Keratinocyte (primary cell): Measurements from ENCODE around the gene TBCD. TPM values are rescaled to one million over a fixed set of nuclear protein-coding genes. Genes with fewer than 3 reads are reported as not detected.

Experiments used
- DNase-seq: peaks from one replicate; pipeline ENCODE4 v3.0.0-alpha.2; 2011; ENCODE audit warnings: low read depth, missing footprints, low spot score
- FAIRE-seq: peaks from 2 replicates; lab custom pipeline; 2011; peaks lifted over from hg19 to GRCh38; lab: Jason Lieb, UNC
- H2AFZ ChIP-seq: 2 replicates; pipeline ENCODE4 v1.6.0; 2012; ENCODE audit warnings: low read length, control low read depth, inconsistent platforms; ENCODE audit not compliant: control insufficient read depth
- H3K27ac ChIP-seq: 2 replicates; pipeline ENCODE4 v1.5.1; 2011; ENCODE audit warnings: low read length; ENCODE audit not compliant: control insufficient read depth, insufficient read depth
- H3K27me3 ChIP-seq: 3 replicates; pipeline ENCODE4 v1.6.0; 2011; ENCODE audit warnings: low read length; ENCODE audit not compliant: control insufficient read depth, insufficient read depth; ENCODE audit errors: extremely low read depth
- H3K36me3 ChIP-seq, 2 experiments: 2 replicates in 1 of 2; 3 replicates in 1 of 2; pipeline ENCODE4 v1.5.1; 2011; ENCODE audit warnings: low read length in 2 of 2, mild to moderate bottlenecking in 1 of 2; ENCODE audit not compliant: control insufficient read depth in 2 of 2, insufficient read depth in 2 of 2; ENCODE audit errors: extremely low read depth in 1 of 2
- H3K4me1 ChIP-seq: 3 replicates; pipeline ENCODE4 v1.5.1; 2011; ENCODE audit warnings: low read length; ENCODE audit not compliant: control insufficient read depth, insufficient read depth; ENCODE audit errors: extremely low read depth
- H3K4me2 ChIP-seq: 3 replicates; pipeline ENCODE4 v1.6.0; 2011; ENCODE audit warnings: low read depth, low read length; ENCODE audit not compliant: control insufficient read depth, insufficient read depth; ENCODE audit errors: extremely low read depth
- H3K4me3 ChIP-seq, 3 experiments: fragments of 200-600 bp in 1 of 3; sonication (generic) in 1 of 3; 2 replicates in 2 of 3; 3 replicates in 1 of 3; pipeline ENCODE4 v1.5.1; 2011 to 2016; ENCODE audit warnings: low read length in 3 of 3, mild to moderate bottlenecking in 3 of 3, control low read depth in 2 of 3, inconsistent platforms in 1 of 3, low read depth in 1 of 3, mixed read lengths in 1 of 3, mixed run types in 1 of 3, moderate library complexity in 1 of 3; ENCODE audit not compliant: control insufficient read depth in 2 of 3, insufficient read depth in 2 of 3; ENCODE audit errors: extremely low read depth in 1 of 3
- H3K79me2 ChIP-seq: 2 replicates; pipeline ENCODE4 v1.6.0; 2012; ENCODE audit warnings: low read length; ENCODE audit not compliant: control insufficient read depth, insufficient read depth
- H3K9ac ChIP-seq: 3 replicates; pipeline ENCODE4 v1.6.0; 2011; ENCODE audit warnings: low read length; ENCODE audit not compliant: control insufficient read depth, insufficient read depth; ENCODE audit errors: extremely low read depth
- H3K9me1 ChIP-seq: 3 replicates; pipeline ENCODE4 v1.6.0; 2011; ENCODE audit warnings: low read length; ENCODE audit not compliant: control insufficient read depth, insufficient read depth; ENCODE audit errors: extremely low read depth
- H3K9me3 ChIP-seq: 2 replicates; pipeline ENCODE4 v1.5.1; 2012; ENCODE audit warnings: low read depth, low read length; ENCODE audit not compliant: control insufficient read depth
- H4K20me1 ChIP-seq: 3 replicates; pipeline ENCODE4 v1.6.0; 2011; ENCODE audit warnings: low read length; ENCODE audit not compliant: control insufficient read depth, insufficient read depth; ENCODE audit errors: extremely low read depth
- EZH2 ChIP-seq: IDR thresholded peaks from one replicate; pipeline ENCODE4 v1.6.1; 2012; ENCODE audit warnings: inconsistent platforms, mild to moderate bottlenecking, low read length, moderate library complexity
- dilution Hi-C: fragments of 300-500 bp; cut with MboI; formaldehyde crosslinking; loops from one replicate; pipeline ENCODE4 v1.7.0; 2020; ENCODE audit warnings: low sequenced_read_pairs; ENCODE audit not compliant: extremely low pct_ligation_motif_present
- polyA plus RNA-seq, 5 experiments: library from polyadenylated mRNA; depleted of rRNA in 3 of 5; stranded (reverse) in 3 of 5; stranded (forward) in 1 of 5; unstranded in 1 of 5; fragments of >200 nt; gene quantifications; 1 replicate in 1 of 5; 2 replicates in 3 of 5; 3 replicates in 1 of 5; pipeline versions ENCODE4 v1.2.1 to v1.2.3, GENCODE V29; 2011 to 2012; ENCODE audit warnings: missing spikeins in 2 of 5, low read depth in 1 of 5, low replicate concordance in 1 of 5
- TF ChIP-seq, protein P1 (sequence below), 3 experiments: IDR thresholded peaks in 1 of 3; conservative IDR thresholded peaks in 1 of 3; optimal IDR thresholded peaks in 1 of 3; 2 replicates in 2 of 3; 3 replicates in 1 of 3; pipeline versions ENCODE3 to v1.5.1; 2011; ENCODE audit warnings: low read length in 3 of 3, mild to moderate bottlenecking in 3 of 3, moderate library complexity in 2 of 3, control low read depth in 1 of 3, inconsistent platforms in 1 of 3; ENCODE audit not compliant: insufficient read depth in 2 of 3; ENCODE audit errors: extremely low read depth in 1 of 3

TBCD gene
- polyA plus RNA-seq, 1 donor (not counting 4 experiments of a cell fraction or from before 2014, with no cell fraction given), result 36.2 TPM

DNA sequence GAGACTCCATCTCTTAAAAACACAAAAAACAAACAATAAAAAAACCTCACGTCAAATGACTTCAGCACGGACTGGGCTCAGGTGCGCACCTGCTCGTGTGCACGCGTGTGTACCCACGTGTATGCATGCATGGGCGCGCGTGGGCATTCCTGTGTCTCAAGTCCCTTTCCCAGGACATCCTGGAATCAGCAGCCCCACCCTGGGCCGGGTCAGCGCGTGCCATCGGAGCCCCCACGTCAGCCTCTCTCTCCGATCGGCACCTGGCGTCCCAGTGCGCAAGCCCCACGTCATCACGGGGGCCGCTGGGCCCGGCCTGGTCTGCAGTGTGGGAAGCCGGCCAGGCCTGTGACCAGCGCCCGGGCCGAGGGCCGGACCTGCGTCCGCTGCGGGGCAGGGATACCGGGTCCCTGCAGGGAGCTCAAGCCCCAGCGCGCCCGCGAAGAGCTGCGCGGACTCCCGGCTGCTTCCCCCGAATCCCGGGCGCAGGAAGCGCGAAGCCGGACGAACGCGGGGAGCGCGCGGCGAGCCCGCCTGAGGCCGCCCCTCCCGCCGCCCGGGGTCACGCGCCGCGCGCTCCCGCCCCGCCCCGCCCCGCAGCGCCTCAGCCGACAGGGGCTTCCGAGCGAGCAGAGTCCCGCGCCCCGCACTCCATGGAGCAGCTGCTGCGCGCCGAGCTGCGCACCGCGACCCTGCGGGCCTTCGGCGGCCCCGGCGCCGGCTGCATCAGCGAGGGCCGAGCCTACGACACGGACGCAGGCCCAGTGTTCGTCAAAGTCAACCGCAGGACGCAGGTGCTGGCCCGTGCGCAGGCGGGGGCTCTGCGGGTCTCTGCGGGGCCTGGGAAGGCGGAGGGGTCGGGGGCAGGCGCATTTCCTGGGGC lies 16.6 kb upstream of the TBCD start, which contains the start of gene FN3K:
TSS of gene FN3K (plus strand) at position 629 of the 880 bp plus-strand sequence. CDS start at position 651, 22 bp downstream.
- Histone ChIP-seq H3K4me2 (peak within 1 kb of the TSS; percentile 64), H3K79me2 (no peaks in the 10 kb centered on the region), H3K27me3 (no peaks in the 10 kb centered on the region), H3K9ac (peak within 1 kb of the TSS; percentile 41), H3K9me1 (no peaks in the 10 kb centered on the region), H3K27ac (no peak within 1 kb of the TSS), H3K4me3 (peak within 1 kb of the TSS; percentile 42 to 51 (median 48)), H3K4me1 (peaks cover 2% of the 10 kb centered on the region), H3K36me3 (peaks cover 0 to 4% of the 10 kb centered on the region in 2 experiments), H3K9me3 (peaks cover 2% of the 10 kb centered on the region), H4K20me1 (no peaks in the 10 kb centered on the region), H2AFZ (peak within 1 kb of the TSS; percentile 69)
- no peak for FAIRE-seq
- no peak for DNase-seq
- TF ChIP-seq, protein P1, sequence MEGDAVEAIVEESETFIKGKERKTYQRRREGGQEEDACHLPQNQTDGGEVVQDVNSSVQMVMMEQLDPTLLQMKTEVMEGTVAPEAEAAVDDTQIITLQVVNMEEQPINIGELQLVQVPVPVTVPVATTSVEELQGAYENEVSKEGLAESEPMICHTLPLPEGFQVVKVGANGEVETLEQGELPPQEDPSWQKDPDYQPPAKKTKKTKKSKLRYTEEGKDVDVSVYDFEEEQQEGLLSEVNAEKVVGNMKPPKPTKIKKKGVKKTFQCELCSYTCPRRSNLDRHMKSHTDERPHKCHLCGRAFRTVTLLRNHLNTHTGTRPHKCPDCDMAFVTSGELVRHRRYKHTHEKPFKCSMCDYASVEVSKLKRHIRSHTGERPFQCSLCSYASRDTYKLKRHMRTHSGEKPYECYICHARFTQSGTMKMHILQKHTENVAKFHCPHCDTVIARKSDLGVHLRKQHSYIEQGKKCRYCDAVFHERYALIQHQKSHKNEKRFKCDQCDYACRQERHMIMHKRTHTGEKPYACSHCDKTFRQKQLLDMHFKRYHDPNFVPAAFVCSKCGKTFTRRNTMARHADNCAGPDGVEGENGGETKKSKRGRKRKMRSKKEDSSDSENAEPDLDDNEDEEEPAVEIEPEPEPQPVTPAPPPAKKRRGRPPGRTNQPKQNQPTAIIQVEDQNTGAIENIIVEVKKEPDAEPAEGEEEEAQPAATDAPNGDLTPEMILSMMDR (optimal IDR thresholded peaks at IDR 0.05 in 1 of 3, IDR thresholded peaks at IDR 0.05 in 1 of 3, conservative IDR thresholded peaks at IDR 0.05 in 1 of 3; ENCODE audit: extremely low read depth in 1 of 3, insufficient read depth in 2 of 3, low read length in 3 of 3), result no peak
- no peak for TF ChIP-seq EZH2
- dilution Hi-C loops, result no loop called here

DNA sequence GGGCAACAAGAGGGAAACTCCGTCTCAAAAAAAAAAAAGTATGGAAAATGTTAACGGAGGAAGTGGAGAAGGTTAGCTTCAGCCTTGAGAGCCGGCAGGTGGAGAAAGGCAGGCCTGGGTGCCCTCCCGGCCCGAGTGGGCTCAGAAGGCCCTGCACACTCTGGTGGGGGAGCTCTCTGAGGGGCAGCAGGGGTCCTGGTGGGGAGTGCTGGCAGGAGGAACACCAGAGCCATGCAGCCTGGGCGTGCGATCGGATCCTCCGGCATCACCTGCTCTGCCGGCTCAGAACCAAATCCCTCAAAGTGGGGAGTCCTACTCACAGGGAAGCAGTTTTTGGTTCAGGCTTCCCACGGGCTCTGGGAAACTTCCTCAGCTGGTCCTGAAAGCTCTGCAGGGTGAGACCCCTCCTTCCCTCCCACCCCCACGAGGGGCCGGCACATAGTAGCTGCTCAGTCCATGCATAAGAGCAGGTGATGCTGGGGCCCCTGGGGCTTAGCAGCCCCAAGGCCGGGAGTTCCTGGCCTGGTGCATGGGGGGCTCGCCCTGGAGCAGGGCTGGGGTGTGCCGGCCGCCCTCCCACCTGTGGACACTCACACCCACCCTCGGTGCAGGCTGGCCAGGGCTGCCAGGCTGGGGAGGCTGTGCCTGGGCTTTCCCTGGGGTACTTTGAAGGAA lies 15.2 kb upstream of the TBCD start:
- Histone ChIP-seq H3K36me3 (peaks cover 0 to 6% of the 10 kb centered on the region in 2 experiments), H3K4me1 (peaks cover 2% of the 10 kb centered on the region), H4K20me1 (no peaks in the 10 kb centered on the region), H3K9me1 (no peaks in the 10 kb centered on the region), H3K27ac (no peak overlapping the region), H3K9ac (no peak overlapping the region), H3K4me2 (no peak overlapping the region), H3K4me3 (no peak overlapping the region), H2AFZ (no peak overlapping the region), H3K79me2 (no peaks in the 10 kb centered on the region), H3K27me3 (no peaks in the 10 kb centered on the region), H3K9me3 (peaks cover 6% of the 10 kb centered on the region)
- dilution Hi-C loops, result no loop called here
- DNase-seq, result no peak
- TF ChIP-seq, protein P1 (optimal IDR thresholded peaks at IDR 0.05 in 1 of 3, IDR thresholded peaks at IDR 0.05 in 1 of 3, conservative IDR thresholded peaks at IDR 0.05 in 1 of 3; ENCODE audit: extremely low read depth in 1 of 3, insufficient read depth in 2 of 3, low read length in 3 of 3), result no peak
- TF ChIP-seq EZH2, result no peak
- FAIRE-seq, result no peak
